GM19463 (cell line): Measurements from ENCODE around the gene DLD.
A peak's percentile ranks its signal among the peaks of the same experiment; 100 is the strongest.
"Not testable (repeated sequence)": the region's sequence is repeated elsewhere in the genome, so short reads cannot be mapped to it uniquely, and the experiment has no call there.

Experiments used
- ATAC-seq: cut with Tn5 transposase; IDR thresholded peaks from one replicate; pipeline ENCODE4 v1.9.1; 2021; ENCODE audit warnings: mild to moderate bottlenecking, moderate library complexity; ENCODE audit not compliant: unreplicated experiment

DLD gene

GRCh38 chr7:107874111-107874510, 16.9 kb upstream of the DLD start:
- ATAC-seq: no peak

DNA sequence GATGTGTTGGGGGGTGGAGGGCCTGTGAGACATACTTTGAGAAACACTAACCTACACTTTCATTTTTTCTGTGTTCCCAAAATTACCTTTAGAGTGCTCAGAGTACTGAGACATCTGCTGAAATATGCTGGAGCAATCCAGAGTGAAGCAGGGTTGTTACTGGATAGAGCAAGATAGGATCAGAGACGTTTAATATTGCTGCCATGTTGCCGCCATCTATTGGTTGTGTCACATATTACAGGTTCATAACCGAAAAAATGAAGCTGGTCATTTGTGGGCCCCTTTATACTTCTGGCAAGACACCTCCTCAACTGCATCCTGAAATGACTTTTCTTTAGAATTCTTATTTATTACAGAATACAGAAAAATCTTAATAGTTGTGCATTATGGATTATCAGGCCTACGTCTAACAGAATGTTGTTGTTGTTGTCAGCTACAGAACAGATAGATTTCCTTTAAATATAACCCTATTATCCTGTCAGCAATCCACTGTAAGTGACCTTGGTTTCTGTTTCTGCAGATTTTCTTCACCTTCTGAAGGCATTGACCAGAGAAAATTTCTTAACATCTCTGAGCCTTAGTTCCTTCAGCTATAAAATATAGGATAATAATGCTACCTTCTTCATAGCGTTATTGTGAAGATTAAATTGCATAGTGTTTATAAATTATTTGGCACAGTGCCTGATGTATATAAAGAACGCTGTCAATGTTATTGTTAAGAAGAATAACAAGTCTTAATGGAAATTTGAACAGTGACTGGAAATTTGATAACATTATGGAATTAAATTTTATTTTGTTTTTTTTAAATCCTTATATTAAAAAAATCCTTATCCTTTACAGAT, 16.2 kb upstream of the DLD start:
- ATAC-seq: peak; percentile 66

- ATAC-seq: no peak
These were observed 14.1 kb upstream of the DLD start for GRCh38 chr7:107876916-107877315.

DNA sequence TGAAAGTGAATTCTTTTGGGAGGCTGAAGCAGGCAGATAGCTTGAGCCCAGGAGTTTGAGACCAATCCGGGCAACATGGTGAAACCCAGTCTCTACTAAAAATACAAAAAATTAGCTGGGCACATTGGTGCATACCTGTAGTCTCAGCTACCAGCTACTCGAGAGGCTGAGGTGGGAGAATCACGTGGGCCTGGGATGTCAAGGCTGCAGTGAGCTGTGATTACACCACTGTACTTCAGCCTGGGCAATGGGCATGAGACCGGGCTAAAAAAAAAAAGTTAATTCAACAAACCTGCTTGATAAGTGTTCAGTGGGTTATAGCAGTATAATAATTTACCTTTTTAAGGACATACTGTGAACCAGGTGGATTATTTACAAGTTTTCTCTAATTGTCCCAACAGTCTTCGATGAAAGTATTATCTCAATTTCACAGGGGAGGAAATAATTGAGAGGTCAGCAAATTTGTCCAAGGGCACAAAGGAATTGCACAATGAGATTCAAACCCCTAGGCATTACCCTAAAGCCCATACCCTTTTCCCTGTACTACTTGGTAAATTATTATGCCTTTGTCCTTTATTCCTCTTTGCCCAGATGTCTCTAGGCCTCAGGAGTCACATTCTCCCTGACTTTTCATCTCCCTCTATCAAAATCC, 13.1 kb upstream of the DLD start:
- ATAC-seq: no peak

GRCh38 chr7:107878636-107879035, 12.3 kb upstream of the DLD start:
- no peak for ATAC-seq

GRCh38 chr7:107879400-107880035, 11.5 kb upstream of the DLD start:
- ATAC-seq: peak; percentile 72

DNA sequence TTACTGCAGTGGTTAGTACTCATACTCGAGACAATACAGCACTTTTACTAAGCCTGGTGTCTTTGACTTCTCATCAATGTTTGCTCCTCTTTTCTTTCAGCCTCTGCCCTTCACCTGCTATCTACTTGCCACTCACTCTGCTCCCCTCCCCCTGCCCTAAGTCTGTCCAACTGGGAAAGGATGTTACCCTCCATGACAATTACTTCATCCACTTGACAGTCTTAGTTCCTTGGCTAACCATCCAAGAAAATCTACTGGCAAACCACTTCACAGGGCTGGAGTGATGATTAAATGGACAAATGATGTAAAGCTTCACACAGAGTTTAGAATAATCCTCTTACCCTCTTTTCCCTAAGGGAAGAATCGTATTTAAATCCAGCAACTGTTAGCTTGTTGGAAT, 8.2 kb upstream of the DLD start:
- ATAC-seq: no peak

DNA sequence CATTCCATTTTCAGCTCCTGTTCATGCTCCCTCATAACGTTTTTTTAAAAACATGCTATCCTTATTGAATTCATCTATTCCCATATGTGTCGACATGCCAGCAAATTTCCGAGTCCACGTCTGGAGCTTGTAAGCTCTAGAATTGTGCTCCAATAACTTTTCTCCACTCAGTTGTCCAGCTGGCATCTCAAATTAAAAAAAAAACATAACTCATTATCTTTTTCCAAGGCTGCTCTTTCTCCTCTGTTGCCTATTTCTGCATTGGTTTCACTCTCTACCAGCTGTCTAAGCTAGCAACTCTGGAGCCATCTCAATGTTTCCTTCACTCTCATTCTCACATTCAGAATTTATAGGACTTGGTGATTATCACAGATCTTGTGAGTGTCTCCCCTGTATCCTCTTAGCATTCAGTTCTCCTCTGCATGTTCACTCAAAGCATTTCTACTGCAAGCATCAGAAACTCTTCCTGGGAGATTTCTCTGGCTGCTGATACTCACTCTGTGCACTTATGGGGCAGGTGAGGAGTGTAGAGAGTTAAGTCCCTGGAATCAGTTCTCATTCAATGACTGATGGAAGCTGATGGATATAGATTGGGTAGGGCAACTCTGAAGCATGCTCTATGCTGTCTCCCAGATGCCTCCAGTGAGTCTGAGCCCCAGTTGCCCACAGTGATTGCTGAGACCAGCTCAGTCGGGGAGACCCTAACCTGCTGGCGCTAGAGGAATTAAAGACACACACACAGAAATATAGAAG, 6.7 kb upstream of the DLD start:
- ATAC-seq: no peak

DNA sequence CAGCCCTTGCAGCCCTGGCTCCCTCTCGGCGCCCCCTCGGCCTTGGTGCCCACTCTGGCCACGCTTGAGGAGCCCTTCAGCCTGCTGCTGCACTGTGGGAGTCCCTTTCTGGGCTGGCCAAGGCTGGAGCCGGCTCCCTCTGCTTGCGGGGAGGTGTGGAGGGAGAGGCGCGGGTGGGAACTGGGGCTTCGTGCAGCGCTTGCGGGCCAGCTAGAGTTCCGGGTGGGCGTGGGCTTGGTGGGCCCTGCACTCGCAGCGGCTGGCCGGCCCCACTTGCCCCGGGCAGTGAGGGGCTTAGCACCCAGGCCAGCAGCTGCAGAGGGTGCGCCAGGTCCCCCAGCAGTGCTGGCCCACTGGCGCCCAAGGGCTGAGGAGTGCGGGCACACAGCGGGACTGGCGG, 3.2 kb upstream of the DLD start:
- not testable (repeated sequence) for ATAC-seq

GRCh38 chr7:107889992-107890391, 991 bp upstream of the DLD start:
- no peak for ATAC-seq

DNA sequence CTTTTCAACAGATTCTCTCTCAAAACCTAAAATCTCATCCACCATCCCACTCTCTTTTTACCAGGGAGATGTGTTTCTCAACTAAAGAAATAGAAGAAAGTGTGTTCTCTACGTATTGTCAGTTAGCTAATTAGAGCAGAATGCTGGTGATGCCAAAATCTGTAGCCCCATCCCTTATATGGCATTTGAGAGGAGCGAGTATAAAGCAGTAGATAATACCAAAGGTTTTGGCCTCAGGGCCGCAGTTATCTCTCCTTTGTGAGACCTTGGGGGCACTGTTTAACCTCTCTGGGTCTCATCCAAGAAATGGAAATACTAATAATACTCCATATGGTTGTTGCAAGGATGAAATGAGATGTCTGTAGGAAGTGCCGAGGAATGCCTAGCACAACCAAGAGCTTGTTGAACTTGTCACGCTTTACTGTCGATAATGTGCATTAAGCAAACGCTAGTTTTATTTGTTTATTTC, 456 bp upstream of the DLD start:
- ATAC-seq: no peak

DNA sequence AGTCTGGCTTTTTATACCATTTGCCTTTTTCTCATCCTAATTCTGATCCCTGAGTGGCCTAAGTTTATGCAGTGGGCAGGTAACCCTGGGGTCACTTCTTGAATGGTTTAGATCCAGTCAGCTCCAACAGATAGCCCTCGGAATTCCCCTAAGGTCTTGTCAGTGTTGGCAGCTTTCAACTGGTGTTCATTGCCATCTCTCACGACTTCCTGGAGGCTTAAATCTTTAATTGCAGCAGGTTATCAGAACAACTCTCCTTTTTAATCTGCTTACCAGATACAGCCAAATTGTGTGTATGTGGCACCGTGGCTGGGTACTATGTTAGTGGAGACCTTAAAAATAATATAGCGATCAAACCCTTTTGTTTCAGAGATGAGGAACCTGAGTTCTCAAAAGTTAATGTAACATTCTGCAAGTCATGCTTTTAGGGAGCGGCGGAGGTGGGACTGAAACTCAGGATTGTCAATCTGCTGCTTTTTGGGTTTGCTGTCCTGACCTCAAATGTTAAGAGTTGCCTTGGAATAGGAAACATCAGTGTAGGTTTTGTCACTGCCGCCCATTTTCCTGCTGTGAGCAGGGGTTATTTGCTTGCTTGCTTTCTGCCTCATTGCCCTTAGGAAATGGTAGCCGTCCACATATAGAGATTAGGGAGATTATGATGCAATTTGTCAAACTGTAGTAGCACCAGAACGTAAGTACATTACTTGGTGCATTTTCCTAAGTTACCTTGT, 818 bp downstream of the DLD start:
- ATAC-seq: peak; percentile 17

DNA sequence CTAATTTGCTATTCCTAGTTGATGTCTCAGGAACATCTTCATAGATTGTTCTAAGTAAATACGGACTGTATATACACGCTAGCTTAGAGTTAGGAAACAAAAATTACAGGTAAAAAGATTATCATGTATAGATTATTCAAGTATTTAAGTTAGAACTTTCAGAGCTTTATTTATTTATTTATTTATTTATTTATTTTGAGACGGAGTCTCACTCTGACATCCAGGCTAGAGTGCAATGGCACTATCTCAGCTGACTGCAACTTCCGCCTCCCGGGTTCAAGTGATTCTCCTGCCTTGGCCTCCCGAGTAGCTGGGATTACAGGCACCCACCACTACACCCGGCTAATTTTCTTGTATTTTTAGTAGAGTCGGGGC, 1.4 kb downstream of the DLD start:
- ATAC-seq: not testable (repeated sequence)

- ATAC-seq: no peak
These were observed 8.1 kb downstream of the DLD start for GRCh38 chr7:107898997-107899594.

DNA sequence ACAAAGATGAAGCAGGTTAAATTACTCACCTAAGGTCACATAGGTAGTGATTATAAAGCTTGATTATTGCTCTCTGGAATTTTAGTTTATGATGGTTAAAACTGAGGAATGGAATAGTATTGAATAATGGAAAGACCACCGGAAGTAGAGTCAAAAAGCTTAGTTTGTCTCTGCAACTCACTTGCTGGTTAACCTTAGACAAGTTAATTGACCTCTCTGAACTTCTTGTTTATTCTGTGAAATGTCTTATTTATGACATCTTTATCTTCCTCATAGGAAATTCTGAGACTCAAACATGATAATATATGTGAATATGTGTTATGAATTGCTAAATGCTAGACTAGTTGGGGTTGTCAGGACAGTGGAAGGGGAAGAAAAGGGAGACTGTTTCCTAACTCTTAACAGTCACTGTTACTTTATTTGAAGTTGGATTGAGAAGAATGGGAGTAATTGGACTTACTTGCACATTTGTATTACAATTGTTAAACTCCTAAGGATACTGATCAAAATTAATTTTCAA, 9.6 kb downstream of the DLD start:
- no peak for ATAC-seq

GRCh38 chr7:107902381-107902780, 11.4 kb downstream of the DLD start:
- ATAC-seq: no peak

GRCh38 chr7:107907790-107908189, 16.8 kb downstream of the DLD start:
- ATAC-seq: no peak

DNA sequence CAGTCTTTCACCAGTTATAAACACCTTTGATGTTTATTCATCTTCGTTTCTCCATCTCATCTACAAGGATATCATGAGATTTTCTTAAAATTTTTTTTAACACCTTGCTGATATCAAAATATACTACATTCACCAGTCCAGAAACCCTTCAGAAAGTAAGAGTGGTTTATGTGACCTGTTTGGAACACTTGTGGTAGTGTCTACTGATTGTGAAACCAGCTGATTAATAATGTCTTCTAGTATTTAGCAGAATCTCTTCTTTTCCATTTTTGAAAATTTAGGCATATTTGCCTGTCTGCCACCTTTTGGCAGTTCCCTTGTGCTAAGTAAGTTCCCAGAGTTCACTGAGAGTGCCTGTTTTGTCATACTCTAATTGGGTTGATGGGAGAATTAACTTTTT, 18.5 kb downstream of the DLD start:
- ATAC-seq: no peak

GRCh38 chr7:107911981-107912380, 21.0 kb downstream of the DLD start:
- no peak for ATAC-seq

DNA sequence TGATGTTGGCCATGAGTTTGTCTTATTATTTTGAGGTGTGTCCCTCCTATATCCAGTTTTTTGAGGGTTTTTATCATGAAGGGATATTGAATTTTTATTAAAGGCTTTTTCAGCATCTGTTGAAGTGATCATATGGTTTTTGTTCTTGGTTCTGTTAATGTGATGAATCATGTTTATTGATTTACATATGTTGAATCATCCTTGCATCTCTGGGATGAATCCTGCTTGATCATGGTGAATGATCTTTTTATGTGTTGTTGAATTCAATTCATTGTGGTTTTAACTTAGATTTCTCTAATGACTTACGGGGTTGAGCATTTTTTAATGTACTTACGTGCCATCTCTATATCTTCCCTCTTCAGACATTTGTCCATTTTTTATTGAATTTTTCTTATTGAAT, 22.9 kb downstream of the DLD start:
- ATAC-seq: no peak
